PC-3 (cell line): ENCODE measurements around the gene HNRNPF.

ENCODE experiments used
- CTCF ChIP-seq: fragments of 300-600 bp; sonication (generic); conservative IDR thresholded peaks from 2 replicates; pipeline ENCODE4 v1.5.1; 2017; ENCODE audit warnings: antibody characterized with exemption, low read depth, mild to moderate bottlenecking, low read length
- EZH2 ChIP-seq: fragments of 300-600 bp; sonication (generic); IDR thresholded peaks from one replicate; pipeline ENCODE4 v1.6.1; 2017; ENCODE audit warnings: antibody characterized with exemption, mild to moderate bottlenecking, low read length; ENCODE audit not compliant: unreplicated experiment
- EZH2phosphoT487 ChIP-seq: fragments of 300-600 bp; sonication (generic); IDR thresholded peaks from 2 replicates; pipeline ENCODE4 v1.6.1; 2018; ENCODE audit warnings: mild to moderate bottlenecking, antibody characterized with exemption, low read length, borderline replicate concordance

GRCh38 chr10:43394868-43395267, 14.1 kb downstream of the HNRNPF start:
- TF ChIP-seq CTCF (no peak), EZH2 (no peak), EZH2phosphoT487 (no peak)
